Prostate gland (tissue), 2 donors: ENCODE results near the gene OR2A42.
"Not testable (repeated sequence)": the region's sequence is repeated elsewhere in the genome, so short reads cannot be mapped to it uniquely, and the experiment has no call there.

Experiments used
- POLR2A ChIP-seq: fragments of 450-650 bp; IDR thresholded peaks from one replicate; pipeline ENCODE4 v1.6.1; 2016; ENCODE audit warnings: antibody characterized with exemption, mild to moderate bottlenecking
- POLR2AphosphoS5 ChIP-seq: sonication (generic); formaldehyde crosslinking; IDR thresholded peaks from one replicate; pipeline ENCODE4 v1.6.1; 2017; ENCODE audit warnings: antibody characterized with exemption
- TF ChIP-seq, protein P1 (sequence below), 4 experiments: fragments of 200-600 bp in 2 of 4; fragments of 450-650 bp in 2 of 4; sonication (generic) in 2 of 4; IDR thresholded peaks; 1 replicate in 3 of 4; 2 replicates in 1 of 4; pipeline ENCODE4 v1.5.1; 2016 to 2019; ENCODE audit warnings: antibody characterized with exemption in 4 of 4, mild to moderate bottlenecking in 2 of 4, moderate library complexity in 2 of 4

DNA sequence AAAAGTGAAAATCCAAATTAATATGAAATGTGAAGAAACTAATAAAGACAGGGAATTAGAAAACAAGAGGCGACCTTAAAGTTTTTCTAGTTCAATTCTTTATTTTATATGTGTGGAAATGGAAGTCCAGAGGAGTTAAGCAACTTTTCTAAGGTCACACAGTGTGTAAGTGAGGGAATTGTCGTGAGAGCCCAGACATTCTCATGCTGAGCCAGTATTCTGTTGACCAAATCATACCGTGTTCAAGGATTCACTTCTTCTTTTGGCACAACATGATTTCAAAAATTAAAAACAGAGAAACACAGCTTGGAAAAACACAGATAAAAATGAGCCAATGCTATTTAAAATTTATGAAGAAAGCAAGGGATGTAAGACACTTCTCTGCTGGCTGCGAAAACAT is 12.5 kb downstream of the OR2A42 start:
- TF ChIP-seq, protein P1, sequence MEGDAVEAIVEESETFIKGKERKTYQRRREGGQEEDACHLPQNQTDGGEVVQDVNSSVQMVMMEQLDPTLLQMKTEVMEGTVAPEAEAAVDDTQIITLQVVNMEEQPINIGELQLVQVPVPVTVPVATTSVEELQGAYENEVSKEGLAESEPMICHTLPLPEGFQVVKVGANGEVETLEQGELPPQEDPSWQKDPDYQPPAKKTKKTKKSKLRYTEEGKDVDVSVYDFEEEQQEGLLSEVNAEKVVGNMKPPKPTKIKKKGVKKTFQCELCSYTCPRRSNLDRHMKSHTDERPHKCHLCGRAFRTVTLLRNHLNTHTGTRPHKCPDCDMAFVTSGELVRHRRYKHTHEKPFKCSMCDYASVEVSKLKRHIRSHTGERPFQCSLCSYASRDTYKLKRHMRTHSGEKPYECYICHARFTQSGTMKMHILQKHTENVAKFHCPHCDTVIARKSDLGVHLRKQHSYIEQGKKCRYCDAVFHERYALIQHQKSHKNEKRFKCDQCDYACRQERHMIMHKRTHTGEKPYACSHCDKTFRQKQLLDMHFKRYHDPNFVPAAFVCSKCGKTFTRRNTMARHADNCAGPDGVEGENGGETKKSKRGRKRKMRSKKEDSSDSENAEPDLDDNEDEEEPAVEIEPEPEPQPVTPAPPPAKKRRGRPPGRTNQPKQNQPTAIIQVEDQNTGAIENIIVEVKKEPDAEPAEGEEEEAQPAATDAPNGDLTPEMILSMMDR (IDR thresholded peaks at IDR 0.05), result not testable (repeated sequence)
- not testable (repeated sequence) for TF ChIP-seq POLR2A, POLR2AphosphoS5
